GM13976 (cell line): ENCODE results near the gene MKNK1.
A peak's percentile ranks its signal among the peaks of the same experiment; 100 is the strongest.

Source experiments
- DNase-seq: peaks from one replicate; pipeline ENCODE4 v3.0.0; 2012; ENCODE audit warnings: low spot score
- in situ Hi-C: fragments of 300-500 bp; cut with MboI; formaldehyde crosslinking; loops from one replicate; pipeline ENCODE4 v1.12.0; 2022; ENCODE audit warnings: low sequenced_read_pairs, mixed read lengths, inconsistent platforms; ENCODE audit not compliant: unreplicated experiment
- TF ChIP-seq, protein P1 (sequence below): IDR thresholded peaks from 2 replicates; pipeline ENCODE4 v1.5.1; 2012; ENCODE audit warnings: borderline replicate concordance, mild to moderate bottlenecking; ENCODE audit not compliant: insufficient read depth; ENCODE audit errors: extremely low read depth, missing control alignments, control extremely low read depth

MKNK1 gene

DNA sequence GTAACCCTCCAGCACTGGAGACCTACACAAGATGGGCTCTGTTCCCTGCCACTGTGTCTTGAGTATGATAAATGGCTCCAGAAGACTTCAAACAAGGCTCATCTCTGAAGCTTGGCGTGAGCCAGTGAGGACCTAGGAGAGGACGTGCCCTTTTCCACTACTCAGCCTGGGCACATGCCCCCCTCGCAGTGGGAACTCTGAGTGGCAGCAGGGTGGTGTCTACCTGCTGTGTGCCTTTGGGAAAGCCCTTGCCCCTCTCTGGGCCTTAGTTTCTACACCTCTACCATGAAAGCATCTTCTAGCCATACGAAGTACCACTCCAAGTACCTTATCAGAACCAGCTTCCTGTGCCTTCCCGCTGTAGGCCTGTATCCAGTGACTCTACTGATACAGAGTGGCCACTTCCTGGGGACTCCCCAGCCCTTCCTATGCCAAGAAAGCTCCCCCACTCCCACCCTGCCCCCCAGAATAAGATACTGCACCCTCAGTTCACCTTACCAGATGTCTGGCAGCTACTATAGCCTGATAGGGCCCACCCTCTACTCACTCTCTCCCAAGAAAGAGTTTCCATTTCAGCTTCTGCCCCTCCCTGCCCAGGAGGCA, 15.7 kb upstream of the MKNK1 start:
- no peak for DNase-seq
- TF ChIP-seq, protein P1, sequence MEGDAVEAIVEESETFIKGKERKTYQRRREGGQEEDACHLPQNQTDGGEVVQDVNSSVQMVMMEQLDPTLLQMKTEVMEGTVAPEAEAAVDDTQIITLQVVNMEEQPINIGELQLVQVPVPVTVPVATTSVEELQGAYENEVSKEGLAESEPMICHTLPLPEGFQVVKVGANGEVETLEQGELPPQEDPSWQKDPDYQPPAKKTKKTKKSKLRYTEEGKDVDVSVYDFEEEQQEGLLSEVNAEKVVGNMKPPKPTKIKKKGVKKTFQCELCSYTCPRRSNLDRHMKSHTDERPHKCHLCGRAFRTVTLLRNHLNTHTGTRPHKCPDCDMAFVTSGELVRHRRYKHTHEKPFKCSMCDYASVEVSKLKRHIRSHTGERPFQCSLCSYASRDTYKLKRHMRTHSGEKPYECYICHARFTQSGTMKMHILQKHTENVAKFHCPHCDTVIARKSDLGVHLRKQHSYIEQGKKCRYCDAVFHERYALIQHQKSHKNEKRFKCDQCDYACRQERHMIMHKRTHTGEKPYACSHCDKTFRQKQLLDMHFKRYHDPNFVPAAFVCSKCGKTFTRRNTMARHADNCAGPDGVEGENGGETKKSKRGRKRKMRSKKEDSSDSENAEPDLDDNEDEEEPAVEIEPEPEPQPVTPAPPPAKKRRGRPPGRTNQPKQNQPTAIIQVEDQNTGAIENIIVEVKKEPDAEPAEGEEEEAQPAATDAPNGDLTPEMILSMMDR = no peak
- in situ Hi-C loops = no loop called here

DNA sequence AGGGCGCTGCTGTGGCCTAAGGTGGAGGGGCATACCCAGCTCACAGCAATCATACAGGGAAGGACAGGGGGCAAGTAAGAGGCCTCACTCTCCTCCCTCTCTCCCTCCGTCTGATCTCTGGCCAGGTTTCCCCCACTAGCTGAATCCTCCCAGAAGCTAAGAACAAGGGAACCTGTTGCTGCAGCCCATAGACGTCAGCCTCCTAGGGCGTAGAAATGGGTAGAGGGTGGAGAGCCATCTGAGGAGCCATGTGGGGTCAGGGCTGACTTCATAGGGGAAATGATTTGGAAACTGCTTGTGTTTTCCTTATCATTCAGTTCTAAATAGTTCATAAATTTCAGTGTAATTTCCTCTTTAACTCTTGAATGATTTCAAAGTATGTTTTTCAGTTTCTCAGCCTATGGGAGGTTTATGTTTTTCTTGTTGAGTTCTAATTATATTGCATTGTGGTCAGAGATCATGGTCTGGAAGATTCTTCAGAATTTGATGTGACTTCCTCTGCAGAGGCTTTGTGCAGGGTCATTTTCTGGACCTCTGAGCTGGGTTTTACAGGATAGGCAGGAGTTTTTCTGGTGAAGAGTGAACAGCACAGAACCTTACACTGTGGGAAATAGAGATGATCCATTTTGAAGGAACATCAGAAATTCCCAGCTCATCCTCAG, 14.8 kb upstream of the MKNK1 start:
- DNase-seq = no peak
- in situ Hi-C loops = no loop called here
- TF ChIP-seq, protein P1 = no peak

DNA sequence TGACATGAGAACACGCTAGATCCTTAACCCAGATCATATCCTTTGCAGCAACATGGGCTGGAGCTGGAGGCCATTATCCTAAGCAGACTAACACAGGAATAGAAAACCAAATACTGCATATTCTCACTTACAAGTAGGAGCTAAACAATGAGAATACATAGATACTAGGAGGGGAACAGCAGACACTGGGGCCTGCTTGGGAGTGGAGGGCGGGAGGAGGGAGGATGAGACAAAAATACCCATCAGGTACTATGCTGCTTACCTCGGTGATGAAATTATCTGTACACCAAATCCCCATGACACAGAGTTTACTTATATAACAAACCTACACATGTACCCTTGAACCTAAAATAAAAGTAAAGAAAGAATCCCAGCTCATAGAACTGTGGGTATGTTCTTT, 13.8 kb upstream of the MKNK1 start:
- in situ Hi-C loops = no loop called here
- no peak for DNase-seq
- TF ChIP-seq, protein P1 = no peak

DNA sequence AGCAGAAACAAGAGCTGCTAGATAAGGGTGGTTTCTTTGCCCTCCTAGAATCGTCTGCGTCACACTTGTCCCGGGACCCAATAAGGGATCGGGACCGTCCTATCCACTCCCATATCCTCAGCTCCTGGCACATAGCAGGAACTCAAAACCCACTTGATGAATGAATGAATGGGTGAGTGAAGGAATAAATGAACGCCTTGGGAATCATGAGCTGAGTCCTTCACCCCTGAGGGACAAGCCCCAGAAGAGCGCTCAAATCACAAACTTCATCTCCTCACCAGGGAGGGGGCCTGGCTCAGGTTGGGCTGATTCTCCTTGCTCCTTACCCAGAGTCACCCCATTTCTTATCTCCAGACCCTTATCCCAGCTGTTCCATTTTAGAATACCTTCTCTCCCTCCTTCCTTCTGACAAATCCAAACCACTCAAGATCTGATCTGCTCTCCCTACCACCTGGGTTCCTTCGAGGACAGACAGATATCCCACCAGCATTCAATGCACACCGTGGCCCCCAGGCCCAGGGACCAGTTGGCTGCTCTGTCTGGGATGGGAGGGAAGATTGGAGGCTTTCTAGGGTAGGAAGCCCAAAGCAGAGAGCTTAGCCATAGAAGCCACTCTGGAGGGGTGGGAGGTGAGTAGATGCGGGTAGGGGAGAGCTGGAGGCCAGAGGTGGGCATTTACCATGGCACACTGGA, 13.2 kb upstream of the MKNK1 start:
- DNase-seq = no peak
- TF ChIP-seq, protein P1 = no peak

DNA sequence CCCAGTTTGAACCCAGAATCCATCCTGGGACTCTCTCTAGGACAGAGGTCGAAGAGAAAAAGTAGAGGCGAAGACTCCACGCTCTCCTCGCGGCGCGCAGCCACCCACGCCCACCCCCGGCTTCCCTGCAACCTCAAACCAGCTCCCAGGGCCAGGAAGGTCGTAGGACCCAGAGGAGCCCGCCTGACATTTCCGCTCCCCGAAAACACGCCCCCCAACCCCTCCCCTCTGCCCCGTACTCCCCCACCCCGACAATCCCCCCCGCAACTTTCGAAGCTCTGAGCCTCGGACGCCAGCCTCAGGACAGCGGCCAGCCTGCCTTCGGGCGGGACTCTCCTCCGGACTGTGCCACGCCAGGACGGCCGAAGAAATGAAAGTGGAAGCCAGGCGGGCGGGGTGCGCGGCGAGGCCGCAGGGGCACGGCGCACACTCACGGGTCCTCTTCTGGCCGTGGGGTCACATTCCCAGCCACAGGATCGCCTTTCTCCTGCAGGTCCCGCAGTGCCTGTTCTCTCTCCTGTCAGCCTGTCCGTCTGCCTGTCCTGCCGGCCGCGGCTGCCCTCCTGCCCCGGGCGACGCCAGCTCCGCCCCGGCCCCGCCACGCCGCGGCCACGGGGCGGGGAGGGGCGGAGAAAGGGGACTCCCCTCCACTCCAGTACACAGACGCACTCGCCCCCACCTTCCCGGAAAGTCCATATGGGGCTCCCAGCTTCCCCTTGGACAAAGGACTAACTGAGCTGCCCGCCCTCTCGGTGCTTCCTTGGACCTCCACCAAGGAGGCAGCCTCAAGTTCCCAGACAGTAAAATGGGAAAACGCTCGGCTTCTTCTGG, 12.4 kb upstream of the MKNK1 start, which contains the start of gene MOB3C:
MOB3C (minus strand) TSS at position 535 of the 831 bp plus-strand sequence. CDS start 3,490 bp downstream, outside the sequence.
- TF ChIP-seq, protein P1 = no peak
- DNase-seq = peak; percentile 85
- in situ Hi-C loops = no loop called here

More for the DNA sequence above, 13.2 kb upstream of the MKNK1 start:
- in situ Hi-C loops = no loop called here

DNA sequence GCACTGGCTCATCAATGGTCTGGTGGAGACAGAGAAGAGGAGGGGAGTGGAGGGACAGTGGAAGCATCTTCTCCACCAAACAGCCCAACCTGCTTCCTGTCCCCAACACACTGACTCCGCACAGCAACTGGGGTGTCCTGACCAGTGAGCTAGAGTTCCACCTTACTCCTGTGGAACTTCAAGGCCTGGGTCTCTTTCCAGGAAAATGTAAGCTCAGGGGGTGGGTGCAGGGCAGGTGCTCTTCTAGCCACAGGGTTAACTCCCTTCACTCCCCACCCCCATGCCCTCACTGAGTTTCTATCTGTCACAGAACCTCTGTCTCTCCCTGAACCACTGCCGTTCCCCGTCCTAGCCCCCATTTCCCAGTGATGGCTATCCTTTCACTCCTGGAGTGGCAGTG, 11.7 kb upstream of the MKNK1 start:
- TF ChIP-seq, protein P1 = no peak
- DNase-seq = no peak
- in situ Hi-C loops = no loop called here
